Gastroesophageal sphincter (tissue), 3 donors: ENCODE measurements around the gene DHX58.

Experiments used
- CTCF ChIP-seq, 4 experiments: fragments of 200-600 bp in 2 of 4; fragments of 450-650 bp in 2 of 4; sonication (generic) in 1 of 4; IDR thresholded peaks; one replicate each; pipeline ENCODE4 v1.5.1; 2017 to 2019; ENCODE audit warnings: antibody characterized with exemption in 4 of 4, mild to moderate bottlenecking in 2 of 4, moderate library complexity in 2 of 4
- EP300 ChIP-seq: sonication (generic); formaldehyde crosslinking; IDR thresholded peaks from one replicate; pipeline ENCODE4 v1.6.1; 2017; ENCODE audit warnings: antibody characterized with exemption, mild to moderate bottlenecking
- POLR2A ChIP-seq, 2 donors: fragments of 450-650 bp; IDR thresholded peaks; one replicate each; pipeline ENCODE4 v1.6.1; 2017; ENCODE audit warnings: antibody characterized with exemption in 2 of 2, mild to moderate bottlenecking in 2 of 2, moderate library complexity in 1 of 2
- POLR2AphosphoS5 ChIP-seq: sonication (generic); formaldehyde crosslinking; IDR thresholded peaks from one replicate; pipeline ENCODE4 v1.6.1; 2017; ENCODE audit warnings: antibody characterized with exemption

- no peak for TF ChIP-seq CTCF (IDR thresholded peaks at IDR 0.05)
- TF ChIP-seq POLR2AphosphoS5: no peak
- TF ChIP-seq POLR2A (IDR thresholded peaks at IDR 0.05): no peak
- no peak for TF ChIP-seq EP300
These were observed 1.3 kb downstream of the DHX58 start for GRCh38 chr17:42111265-42111636.
